Stimulated activated CD8-positive, alpha-beta memory T cell treated with anti-CD3 and anti-CD28 coated beads, Interleukin-15, amount 100 ng/mL, for 48 hours (primary cell): Measurements from ENCODE around the gene MGRN1.

ENCODE experiments used
- DNase-seq, 2 donors: peaks; one replicate each; pipeline ENCODE4 v3.0.0-alpha.2; 2020; ENCODE audit warnings: low read depth in 2 of 2

Gene MGRN1

GRCh38 chr16:4624015-4624826 is at the start of gene MGRN1:
Gene MGRN1 (plus strand): TSS chr16:4624826. CDS start chr16:4624961, 135 bp downstream.
- DNase-seq, result peak; percentile 83 to 89

DNA sequence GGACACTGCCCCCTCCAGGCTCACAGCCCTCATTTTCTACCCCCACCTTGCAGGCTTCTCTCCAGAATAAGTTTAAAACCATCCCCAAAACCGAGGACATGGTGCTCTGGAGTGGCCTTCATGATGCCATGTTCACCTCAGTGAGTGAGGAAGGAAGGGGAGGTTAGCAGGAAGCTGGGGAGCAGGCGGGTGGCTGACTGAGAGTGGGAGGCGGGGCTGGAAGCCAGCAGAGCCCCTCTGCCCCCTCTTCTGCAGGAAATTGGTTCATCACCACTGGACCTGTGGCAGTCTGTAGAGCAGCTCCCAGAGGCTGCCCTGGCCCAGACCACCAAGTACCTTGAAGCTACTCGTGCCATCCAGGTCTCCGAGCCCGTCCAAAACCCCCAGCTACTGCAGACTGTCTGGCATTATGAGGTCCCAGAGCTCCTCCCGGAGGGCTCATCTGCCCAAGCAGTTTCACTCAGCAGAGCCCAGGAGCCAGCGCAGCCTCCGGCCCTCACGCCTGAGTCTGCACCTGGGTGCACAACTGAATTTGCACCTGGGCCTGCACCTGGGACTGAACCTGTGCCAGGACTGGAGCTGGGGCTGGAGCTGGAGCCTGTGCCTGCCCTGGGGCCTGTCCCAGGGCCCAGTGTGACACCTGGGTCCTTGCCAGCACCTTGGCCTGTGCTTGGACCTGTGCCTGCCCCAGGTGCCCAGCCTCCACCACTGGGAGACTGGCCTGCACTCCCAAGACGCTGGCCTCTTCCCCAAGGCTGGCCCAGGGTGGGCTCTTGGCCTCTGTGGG is 49.5 kb upstream of the MGRN1 start:
- no peak for DNase-seq

DNA sequence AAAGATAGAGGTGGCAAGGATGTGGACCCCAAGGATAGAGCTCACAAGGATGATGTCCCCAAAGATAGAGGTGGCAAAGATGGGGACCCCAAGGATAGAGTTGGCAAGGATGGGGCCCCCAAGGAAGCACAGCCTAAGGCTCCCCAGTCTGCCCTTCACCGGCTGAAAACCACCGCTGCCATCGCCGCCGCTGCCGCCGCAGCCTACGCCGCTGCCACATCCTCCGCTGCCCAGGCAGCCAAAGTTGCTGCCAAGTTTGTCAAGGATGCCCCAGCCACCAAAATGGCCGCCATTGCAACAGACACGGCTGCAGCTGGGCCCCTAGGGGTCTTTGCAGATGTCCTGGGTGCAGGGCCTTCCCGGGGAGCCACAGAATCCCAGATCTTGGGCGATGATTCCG is 48.6 kb upstream of the MGRN1 start:
- no peak for DNase-seq

DNA sequence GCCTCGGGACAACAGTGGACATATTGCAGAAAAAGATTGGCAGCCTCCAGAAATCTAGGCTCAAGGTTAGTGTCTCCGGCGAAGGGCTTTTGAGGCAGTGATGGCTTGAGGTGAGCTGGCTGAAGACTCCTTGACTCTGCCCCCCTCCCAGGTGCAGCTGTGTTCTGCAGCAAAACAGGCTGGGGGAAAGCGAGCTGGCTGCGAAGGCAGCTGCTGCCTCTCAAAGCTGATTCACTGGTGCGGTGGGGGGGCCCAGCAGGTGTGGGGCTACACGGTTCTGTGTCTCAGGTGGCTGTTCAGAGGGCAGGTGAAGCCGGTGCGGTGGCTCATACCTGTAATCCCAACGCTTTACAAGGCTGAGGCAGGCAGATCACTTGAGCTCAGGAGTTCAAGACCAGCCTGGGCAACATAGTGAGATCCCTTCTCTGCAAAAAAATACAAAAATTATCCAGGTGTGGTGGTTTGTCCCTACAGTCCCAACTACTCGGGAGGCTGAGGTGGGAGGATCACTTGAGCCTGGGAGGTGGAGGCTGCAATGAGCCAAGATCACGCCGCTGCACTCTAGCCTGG is 45.6 kb upstream of the MGRN1 start:
- DNase-seq, result no peak

GRCh38 chr16:4580250-4580649 is 44.4 kb upstream of the MGRN1 start:
- no peak for DNase-seq

DNA sequence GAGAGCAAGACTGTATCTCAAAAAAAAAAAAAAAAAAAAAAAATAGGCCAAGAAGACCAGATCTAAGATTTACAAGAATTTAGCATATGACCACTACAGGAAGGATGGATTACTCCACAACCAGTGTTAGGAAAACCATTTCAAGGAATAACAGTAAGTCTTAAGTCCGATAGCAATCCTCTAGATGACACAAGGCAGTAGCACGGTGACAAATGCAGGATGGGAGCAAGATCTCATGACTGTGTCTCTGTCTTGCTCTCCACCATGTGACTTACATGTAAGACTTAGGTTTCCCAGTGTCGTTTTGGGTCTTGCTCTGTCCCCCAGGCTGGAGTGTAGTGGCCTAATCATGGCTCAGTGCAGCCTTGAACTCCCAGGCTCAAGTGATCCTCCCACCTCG is 40.7 kb upstream of the MGRN1 start:
- DNase-seq, result no peak

- DNase-seq, result no peak
These were observed 38.3 kb upstream of the MGRN1 start for GRCh38 chr16:4586291-4586690.

GRCh38 chr16:4588386-4588785 is 36.2 kb upstream of the MGRN1 start:
- DNase-seq, result no peak

DNA sequence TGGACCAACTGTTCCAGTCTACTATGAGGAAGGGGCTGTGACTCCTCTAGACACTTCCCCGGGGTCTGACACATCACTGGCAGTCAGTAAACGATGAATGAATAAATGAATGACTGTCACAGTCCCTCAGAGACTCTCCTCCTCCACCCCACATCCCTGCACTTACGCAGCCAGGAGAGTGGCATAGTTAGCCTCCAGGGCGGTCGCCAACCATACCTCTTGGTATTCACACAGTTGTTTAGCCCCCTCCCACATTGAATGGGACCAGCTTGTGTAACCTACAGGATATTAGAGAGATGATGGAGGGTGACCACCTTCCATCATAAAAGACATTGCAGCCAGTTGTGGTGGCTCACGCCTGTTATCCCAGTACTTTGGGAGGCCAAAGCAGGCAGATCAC is 35.7 kb upstream of the MGRN1 start:
- DNase-seq, result no peak

DNA sequence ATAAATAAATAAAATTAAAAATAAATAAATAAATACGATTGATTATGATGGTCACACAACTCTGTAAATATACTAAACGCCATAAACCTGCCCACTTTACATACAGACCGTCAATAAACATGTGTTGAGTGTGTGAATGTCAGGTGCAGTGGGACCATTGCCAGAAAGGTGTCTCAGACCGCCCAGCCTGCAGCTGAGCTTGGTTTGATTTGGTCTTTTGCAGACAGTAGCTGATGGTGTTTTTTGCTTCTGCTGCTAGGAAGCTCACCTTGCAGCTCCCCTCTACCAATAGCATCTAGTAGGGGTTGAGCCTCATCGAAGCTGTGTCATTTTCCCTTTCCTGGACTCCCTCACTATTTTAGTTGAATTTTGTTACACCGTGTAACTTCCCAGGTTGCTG is 33.4 kb upstream of the MGRN1 start:
- no peak for DNase-seq

- no peak for DNase-seq
These were observed 32.7 kb upstream of the MGRN1 start for GRCh38 chr16:4591706-4592470.

DNA sequence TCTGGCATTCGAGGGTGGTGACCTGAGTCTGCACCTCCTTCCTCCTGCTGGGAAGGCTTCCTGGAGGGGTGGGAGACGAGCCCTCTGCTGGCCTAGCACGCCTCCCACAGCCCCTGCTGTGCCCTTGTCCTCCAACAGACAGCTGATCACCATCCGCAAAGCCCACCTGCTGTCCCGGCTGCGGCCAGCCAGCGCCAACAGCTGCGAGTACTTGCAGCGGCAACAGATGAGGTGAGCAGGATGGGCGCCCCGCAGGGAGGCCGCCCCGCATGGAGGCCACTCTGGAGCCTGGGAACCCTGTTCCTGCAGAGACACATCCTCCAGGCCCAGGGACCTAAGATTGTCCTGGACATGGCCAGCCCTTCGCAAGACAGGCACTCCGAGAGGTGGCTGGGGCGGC is 31.5 kb upstream of the MGRN1 start:
- DNase-seq, result no peak

DNA sequence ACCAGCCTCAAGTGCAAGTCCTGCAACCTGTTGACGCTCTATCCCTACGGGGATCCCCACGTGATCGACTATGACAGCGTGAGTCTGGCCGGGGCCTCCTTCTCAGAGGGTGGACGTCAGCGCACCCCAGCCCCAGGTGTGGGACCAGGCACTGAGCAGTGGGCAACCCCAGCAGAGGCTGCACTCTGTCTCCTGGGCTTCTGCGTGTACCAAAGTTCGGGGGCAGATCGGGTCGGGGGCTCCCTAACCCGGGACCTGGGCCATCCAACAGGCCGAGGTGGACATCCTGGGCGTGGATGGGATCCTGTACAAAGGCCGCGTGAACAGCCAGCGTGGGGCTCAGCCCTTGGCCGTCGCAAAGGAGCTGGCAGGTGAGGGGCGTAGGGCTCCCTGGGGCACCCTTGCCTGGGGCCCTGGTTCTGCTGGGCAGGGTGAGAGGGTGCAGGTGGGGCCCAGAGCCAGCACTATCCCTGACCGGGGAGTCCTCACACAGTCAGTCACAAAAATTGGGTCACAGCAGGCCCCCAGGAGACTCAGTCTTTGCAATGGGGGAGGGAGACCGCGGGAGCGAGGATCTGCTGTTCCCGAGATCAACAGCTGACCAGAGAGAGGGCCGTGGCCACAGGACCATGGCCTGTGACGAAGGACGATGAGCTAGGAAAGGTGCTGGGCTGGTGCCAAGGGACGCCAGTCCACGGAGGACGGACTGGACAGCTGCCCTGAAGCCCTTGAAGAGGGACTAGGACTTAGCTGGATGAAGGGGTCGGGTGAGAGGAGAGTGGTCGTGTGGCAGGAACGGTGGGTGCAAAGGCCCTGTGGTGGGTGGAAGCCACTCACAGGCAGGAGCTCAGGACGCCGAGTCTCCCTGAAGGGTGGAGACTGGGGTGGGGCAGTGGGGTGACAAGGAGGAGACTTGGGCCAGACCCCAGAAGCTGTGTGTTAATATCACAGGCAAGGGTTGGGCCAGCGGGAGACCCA is 29.9 kb upstream of the MGRN1 start:
- no peak for DNase-seq

GRCh38 chr16:4597174-4597573 is 27.5 kb upstream of the MGRN1 start:
- no peak for DNase-seq

GRCh38 chr16:4599037-4599436 is 25.6 kb upstream of the MGRN1 start:
- DNase-seq, result no peak

DNA sequence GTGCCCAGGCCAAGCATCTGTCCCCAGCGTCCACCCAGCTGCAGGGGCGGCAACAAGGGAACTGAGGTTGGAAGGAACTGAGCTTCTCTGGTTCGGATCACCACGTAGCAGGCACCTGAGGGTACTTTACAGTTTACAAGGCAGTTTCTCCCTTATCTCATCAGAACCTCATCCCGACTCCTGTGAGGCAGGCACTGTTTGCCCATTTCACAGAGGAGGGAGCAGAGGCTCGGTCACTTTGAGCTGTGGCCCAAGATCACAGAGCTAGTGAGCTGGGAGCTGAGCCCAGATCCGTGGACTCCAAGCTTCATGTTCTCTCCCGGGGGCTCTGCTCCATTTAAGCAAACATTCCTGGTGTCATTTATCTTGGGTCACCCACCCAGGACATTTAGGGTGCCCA is 25.1 kb upstream of the MGRN1 start:
- no peak for DNase-seq

DNA sequence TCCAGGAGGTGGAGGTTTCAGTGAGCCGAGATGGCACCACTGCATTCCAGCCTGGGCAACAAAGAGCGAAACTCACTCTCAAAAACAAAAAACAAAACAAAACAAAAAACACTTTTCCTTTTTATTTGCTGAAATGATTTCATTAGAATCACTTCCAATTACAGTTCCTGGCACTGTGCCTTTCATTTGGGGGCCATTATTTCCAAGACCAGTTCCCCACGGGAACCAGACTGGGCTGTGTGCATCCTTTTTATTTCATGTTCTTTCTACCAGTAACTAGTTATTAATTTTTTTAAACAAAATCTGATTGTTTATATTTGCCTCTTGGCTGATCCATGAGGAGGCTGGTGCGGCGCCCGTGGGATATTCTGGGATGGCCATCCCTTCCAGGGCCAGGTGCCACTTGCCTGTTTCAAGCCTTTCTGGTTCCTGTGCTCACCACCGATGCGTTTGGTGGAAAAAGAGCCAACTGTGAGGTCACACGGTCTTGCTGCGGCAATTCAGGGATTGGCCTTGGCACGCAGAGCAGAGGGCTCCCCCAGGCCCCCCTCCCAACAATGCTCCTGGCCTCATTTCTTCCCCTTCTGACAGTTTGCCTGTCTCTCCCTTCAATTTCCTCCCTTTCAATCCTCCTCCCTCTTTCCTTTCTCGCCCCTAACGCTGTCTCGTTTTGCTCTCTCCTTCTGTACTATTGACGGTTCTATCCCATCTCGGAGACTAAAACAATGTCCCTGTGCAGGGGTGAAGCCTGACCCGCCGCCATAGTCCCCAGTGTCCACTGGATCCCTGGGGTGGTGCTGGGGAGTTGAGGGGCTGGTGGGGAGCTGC is 23.4 kb upstream of the MGRN1 start:
- no peak for DNase-seq

DNA sequence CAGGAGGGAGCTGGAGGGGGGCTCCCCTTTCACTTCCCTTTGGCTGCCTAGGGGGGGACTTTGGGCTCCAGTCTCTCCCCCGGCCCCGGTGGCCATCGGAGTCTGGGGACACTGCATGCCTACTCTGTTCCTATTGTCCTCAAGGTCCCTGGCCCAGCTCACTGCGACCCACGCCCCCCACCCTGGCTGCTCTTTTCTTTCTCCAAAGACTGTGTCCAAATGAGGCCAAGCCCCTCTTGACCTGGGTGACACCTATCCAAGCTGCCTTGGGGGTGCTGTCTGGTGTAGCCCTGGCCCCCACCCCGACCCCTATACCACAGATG is 22.8 kb upstream of the MGRN1 start:
- no peak for DNase-seq

- DNase-seq, result no peak
These were observed 22.3 kb upstream of the MGRN1 start for GRCh38 chr16:4602331-4602730.

GRCh38 chr16:4603624-4604170 is 20.9 kb upstream of the MGRN1 start:
- DNase-seq, result no peak
